Esophagus mucosa (tissue), 1 donor: ENCODE data around the gene PVR. TPM values are rescaled to one million over a fixed set of nuclear protein-coding genes. Genes with fewer than 3 reads are reported as not detected.
"Not testable (repeated sequence)": the region's sequence is repeated elsewhere in the genome, so short reads cannot be mapped to it uniquely, and the experiment has no call there.

Experiments
- ATAC-seq: fragments of 200-7000 bp; cut with Tn5 transposase; one replicate; pipeline ENCODE4 v1.9.1; 2020
- total RNA-seq: library from RNA; stranded (reverse); gene quantifications from one replicate; pipeline ENCODE4 v1.2.4, GENCODE V29; 2023
- donor health status: DM: yes; HTN: yes; CAD: no.

The PVR gene, protein sequence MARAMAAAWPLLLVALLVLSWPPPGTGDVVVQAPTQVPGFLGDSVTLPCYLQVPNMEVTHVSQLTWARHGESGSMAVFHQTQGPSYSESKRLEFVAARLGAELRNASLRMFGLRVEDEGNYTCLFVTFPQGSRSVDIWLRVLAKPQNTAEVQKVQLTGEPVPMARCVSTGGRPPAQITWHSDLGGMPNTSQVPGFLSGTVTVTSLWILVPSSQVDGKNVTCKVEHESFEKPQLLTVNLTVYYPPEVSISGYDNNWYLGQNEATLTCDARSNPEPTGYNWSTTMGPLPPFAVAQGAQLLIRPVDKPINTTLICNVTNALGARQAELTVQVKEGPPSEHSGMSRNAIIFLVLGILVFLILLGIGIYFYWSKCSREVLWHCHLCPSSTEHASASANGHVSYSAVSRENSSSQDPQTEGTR
- total RNA-seq: 11.8 TPM

DNA sequence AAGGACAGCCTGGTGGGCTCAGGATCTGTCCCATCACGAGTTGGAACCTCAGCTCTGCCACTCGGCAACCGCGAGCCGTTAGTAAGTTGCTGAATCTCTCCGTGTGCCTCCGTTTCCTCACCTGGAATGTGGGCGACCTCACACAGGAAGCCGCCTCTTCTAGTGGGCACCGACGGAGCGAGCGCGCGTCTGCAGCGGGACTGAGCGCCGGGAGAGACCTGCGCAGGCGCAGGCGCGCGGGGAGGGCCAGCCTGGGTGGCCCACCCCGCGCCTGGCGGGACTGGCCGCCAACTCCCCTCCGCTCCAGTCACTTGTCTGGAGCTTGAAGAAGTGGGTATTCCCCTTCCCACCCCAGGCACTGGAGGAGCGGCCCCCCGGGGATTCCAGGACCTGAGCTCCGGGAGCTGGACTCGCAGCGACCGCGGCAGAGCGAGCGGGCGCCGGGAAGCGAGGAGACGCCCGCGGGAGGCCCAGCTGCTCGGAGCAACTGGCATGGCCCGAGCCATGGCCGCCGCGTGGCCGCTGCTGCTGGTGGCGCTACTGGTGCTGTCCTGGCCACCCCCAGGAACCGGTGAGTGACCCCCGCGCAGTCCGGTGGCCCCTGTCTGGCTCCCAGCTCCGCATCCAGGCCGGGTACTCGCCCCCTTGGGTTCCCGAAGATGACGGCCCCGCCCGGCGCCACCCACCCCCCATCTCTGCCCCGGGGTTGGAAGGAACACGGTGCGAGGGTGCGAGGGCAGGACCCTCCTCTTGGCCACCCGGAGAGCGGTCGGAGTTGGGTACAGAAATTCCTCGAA, at the start of gene PVR:
TSS of gene PVR (plus strand) at position 306 of the 797 bp plus-strand sequence. CDS start at position 493, 187 bp downstream.
- peak; percentile 74 for ATAC-seq

DNA sequence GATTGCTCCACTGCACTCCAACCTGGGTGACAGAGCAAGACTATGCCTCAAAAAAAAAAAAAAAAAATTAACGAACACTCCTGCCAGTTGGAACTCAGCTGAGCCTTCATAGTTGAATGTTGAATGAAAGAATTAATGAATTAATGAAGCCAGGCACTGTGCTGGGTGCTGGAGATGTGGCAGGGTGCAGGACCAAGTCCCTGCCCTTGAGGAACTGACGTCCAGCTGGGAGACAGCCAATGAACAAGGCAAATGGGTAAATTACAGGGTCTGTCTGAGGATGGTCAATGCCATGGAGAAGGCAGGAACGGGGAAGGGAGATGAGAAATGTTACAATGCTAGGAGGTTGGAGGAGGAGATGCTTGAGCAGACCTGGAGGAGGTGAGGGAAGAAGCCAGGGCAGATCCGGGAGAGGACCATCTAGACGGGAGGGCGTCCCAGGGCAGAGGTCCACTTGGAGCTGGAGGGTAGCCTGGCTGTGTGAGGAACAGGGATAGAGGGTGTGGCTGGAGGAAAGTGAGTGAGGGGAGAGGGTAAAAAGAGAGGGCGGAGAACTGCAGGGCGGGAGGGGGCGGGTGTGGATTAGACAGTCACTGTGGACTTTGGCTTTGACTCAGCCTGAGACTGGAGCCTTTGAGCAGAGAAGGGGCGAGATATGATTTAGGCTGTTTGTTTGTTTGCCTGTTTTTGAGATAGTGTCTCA, 47.1 kb upstream of the PVR start:
- ATAC-seq: no peak

DNA sequence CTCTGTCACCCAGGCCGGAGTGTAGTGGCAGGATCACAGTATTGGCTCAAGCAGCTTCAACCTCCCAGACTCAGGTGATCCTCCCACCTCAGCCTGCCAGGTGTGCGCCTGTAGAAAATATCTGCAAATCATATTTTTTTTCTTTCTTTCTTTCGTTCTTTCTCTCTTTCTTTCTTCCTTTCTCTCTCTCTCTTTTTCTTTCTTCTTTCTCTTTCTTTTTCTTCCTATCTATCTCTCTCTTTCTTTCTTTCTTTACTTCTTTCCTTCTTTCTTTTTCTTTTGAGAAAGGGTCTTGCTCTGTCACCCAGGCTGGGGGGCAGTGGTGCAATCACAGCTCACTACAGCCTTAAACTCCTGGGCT, 46.6 kb upstream of the PVR start:
- ATAC-seq: no peak

DNA sequence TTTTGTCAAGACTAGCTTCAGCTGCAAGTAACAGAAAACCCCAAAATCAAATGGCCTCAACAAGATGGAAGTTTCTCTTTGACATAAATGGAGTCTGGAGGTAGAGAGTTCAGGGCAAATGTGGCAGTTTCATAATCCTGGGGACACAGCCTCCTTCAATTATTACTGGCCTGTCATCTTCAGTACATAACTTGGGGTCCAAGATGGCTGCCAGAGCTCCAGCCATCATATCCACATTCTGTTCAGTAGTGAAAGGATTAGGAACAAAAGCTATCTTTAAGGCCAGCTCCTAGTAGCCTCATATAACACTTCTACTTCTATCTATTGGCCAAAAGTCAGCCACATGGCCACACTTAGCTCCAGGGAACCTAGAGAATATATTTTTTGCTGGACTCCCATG, 45.4 kb upstream of the PVR start:
- no peak for ATAC-seq

DNA sequence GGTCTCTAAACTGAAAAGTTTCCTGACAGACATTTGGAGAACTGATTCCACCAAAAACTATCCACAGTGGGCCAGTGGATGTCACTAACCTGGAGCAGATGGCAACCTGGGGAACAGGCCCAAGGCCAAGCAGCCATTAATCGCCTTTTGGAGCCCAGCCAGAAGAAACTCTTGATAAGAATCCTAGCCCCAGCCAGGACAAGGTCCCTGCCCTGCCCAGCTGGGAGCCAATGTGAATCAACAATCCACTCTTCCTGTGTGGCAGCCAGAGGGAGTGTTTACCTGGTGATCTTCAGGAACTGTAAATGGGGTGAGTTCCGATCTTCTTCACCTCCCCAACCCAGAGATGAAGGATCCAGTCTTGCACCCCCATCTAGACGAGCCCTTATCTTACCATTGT, 44.8 kb upstream of the PVR start:
- no peak for ATAC-seq

DNA sequence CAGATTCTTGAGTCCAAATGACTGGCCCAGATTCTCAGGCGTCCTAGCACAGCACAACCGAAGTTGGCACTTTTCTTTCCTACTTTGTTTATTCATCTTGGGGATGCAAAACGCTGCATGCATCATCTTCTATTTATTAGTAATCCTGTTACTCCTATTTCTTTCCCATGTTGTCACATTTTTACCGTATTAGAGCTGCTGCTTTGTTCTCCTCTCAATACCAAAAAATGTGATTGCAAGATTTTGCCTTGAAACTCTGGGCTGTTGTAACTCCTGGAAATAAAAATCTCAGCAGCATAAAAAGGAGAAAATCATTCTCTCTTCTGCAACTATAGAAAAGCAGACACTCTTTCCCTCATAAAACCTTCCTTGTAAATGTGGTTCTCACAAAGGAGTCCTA, 43.2 kb upstream of the PVR start:
- no peak for ATAC-seq

DNA sequence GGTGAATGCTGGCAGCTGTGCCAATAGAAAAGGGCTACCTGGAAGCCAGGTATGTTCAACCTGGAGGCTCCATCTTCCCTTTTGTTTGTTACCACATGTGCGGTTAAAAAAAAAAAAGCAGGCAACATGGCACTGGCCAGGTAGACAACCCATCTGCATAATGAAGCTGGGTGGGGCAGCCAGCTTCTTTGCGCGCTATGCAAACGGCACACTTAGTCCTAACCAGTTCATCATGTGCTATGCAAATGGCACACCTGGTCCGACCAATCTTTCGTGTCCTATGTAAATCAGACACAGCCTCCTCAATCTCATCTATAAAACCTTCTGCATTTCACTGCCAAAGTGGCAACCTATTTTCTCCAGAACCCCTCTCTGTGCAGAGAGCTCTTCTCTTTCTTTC, 41.6 kb upstream of the PVR start:
- peak; percentile 87 for ATAC-seq

DNA sequence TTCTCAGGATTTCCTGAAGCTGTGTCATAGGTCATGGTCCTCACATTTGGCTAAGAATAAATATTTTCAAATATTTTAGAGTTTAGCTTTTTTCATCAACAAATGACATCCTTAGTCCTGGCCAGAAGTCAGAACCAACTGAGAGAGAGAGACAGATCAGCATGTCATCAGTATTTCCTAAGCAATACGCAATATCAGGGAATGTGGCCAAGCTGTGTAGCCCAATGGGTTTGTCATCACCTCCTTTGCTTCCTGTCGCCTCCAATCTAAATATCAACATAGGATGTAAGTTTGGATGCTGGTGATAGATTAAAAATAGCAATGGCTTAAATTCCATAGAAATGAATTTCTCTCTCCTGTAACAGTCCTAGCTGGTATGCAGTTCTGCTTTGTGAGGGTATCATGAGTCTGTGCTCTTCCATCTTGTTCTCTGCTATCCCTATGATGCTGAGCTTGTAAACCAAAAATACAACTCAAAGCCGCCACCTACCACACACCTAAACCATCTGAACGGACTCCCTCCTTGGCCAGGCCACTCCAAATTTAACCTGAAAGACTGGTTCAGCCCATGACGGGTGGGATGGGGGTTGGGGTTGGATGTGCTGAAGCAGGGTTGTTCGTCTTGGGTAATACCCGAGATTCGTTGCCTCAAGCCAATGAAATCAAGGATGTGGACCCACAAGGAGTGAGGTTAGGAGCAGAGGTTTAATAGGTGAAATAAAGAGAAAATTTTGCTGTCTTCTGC, 40.3 kb upstream of the PVR start:
- peak; percentile 35 for ATAC-seq

DNA sequence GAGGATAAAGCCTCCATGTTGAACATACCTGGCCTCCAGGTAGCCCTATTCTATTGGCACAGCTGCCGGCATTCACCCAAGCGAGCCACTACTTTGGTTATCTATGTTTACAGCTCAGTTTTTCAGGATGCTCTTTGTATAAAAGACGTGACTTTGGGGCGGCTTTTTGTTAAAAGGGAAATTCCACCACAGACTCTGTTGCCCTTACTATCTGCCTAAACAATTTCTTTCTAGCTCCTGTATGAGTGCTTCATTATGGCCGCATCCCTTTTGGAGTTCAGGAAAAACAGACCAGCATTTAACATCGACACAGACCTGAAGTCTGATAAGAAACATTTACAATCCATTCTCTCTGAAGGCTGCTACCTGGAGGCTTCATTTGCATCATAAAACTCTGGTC, 39.5 kb upstream of the PVR start:
- no peak for ATAC-seq

DNA sequence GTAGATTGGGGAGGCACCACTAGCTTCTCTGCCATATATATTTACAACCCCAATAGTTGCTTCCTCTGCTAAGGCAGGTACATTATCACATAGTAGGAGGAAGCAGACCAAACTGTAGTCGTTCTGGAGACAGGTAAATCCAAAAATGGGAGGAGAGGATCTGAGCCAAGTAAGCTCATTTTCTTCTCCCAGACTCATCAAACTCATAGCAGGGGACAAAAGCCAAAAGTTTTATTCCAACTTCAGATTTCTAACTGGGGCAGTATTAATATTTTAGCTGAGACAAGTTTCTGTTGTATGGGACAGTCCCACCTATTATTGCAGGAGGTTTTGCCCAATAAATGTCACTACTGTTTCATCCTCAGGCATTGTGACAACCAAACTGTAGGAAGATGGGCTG, 38.2 kb upstream of the PVR start:
- no peak for ATAC-seq

DNA sequence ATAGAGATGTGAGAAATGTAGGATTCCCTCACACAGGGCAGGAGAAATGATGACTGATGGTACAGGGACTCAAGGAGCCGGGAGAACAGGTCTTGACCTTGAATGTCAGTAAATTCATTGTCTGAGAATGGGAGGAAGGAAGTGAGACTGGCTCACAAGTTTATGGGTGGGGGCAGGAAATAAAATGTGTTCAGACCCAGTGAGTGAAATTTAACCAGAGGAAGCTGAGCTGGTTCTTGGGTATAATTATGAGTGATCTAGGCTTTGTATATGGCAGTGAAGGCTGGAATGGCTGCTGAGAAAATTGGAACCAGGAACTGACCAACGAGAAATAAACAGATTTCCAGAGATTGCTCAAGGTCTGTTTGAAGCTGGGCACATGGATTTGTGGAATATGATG, 36.7 kb upstream of the PVR start:
- ATAC-seq: peak; percentile 71

DNA sequence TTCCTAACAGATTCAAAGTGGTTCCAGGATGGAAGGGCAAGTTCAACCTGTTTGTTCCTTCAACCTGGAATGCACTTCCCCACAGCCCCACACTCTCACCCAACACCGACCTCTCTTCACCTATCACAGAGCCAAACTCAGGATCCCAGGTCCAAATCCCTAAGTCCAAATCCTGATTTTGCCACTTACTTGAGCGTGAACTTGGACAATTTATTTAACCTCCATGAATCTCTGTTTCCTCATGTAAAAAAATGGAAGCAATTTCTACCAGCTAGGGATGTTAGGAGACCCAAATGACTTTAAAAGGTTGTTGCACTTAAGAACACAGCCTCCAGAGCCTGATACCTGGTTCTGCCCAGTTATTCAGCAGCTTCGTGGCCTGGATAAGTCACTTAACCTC, 35.8 kb upstream of the PVR start:
- ATAC-seq: no peak

DNA sequence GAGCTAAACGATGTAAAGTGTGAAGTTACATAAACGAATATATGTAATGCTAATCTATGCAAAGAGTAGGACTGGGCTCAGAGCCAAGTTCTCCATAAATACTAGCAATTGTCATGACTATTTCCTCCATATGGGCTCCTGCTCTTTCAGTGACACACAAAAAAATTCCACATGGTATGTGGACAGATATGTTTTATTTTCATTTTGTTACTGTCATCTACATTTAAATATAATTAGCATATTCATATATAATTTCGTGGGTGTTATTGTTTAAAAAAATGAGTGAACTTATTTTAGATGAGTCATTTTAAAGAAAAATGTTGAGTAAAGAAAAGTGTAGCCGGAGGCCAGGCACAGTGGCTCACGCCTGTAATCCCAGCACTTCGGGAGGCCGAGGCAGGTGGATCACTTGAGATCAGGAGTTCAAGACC, 35.3 kb upstream of the PVR start:
- no peak for ATAC-seq

DNA sequence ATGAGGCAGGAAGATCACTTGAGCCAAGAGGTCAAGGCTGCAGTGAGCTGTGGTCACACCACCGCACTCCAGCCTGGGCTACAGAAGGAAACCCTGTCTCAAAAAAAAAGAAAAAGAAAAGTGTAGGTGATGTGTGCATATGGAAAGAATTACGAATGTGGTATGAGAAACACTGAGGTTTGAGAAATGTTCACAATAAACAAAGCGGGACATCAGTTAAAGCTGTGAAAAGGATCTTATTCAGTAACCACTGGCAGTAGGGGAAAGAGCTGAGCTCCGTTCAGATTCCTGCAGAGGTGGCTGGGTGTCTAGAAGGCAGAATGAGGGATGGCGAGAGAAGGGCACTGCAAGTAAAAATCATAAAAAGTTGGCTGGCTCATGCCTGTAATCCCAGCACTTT, 34.5 kb upstream of the PVR start:
- ATAC-seq: no peak

DNA sequence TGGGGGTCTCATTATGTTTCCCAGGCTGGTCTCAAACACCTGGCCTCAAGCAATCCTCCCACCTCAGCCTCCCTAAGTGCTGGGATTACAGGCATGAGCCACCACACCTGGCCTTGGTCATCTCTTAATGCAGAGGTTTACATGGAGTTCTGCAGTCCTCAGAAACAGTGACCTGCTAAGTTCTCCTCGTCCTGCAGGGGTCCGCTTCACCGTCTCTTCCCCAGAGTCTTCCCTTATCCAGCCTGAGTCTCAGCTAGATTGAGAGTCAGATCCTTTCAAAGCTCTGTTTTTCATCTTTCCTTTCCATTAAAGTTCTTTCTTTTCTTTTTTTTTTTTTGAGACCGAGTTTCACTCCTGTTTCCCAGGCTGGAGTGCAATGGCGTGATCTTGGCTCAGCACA, 33.2 kb upstream of the PVR start:
- ATAC-seq: not testable (repeated sequence)

DNA sequence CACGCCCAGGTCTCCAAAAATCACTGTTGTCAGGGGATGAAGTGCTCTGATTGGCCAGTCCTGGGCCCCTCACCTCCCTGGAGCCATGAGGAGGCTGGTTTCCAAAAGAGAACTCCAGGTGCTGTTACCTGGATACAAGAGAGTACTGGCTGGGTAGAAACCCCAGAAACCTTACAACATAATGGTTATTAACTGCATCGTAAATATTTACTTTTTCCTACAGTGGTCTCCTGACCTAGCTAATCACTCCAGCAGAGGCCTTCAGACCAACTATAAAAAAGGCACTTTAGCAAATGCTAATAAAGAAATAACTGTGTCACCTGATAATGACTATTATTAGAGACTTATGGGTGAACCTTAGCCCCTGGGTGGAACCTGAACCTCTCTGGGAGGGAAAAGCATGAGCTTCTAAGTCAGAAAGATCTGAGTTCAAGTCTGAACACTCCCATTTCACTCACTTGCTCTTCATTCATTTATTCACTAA, 31.9 kb upstream of the PVR start:
- ATAC-seq: no peak

DNA sequence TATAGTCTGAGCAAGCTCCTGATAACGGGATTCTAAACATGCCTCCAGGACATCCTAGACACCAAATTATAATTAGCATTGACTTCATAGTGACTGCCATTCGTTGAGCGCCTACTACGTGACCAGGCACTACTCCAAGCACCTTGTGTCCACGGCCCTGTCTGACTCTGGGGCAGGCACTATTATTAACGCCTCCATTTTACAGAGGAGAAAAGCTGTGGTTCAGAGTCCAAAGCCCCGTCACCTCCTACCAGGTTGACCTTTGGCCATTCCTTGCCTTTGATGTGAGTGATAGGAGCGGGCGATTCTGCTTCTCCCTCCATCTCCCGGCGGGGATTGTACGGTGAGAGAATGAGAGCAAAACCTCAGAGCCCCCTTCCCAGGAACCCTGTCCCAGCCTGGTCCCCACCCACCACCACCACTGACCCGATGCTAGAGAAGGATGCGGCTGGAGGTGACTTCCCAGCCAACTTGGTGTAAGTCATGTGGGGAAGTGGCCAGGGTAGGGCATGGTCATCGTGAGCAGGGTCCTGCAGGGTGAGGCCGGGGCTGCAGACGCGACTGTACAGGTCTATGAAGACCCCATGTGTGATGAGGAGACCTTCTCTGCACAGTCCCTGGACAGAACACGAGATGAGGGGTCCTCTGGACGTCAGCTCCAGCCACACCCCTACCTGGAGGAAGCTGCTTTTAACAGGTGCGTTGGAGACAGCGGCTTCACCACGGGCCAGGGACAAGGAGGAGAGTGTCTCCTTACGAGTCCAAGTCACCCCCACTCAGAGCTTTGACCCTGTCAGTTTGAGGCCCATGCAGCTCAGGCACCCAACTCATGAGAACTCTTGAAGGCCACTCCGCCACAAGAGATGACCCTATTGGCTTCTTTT, 30.2 kb upstream of the PVR start, which contains the start of gene IGSF23:
TSS of gene IGSF23 (plus strand) at position 269 of the 884 bp plus-strand sequence. CDS start at position 352, 83 bp downstream.
- ATAC-seq: no peak

DNA sequence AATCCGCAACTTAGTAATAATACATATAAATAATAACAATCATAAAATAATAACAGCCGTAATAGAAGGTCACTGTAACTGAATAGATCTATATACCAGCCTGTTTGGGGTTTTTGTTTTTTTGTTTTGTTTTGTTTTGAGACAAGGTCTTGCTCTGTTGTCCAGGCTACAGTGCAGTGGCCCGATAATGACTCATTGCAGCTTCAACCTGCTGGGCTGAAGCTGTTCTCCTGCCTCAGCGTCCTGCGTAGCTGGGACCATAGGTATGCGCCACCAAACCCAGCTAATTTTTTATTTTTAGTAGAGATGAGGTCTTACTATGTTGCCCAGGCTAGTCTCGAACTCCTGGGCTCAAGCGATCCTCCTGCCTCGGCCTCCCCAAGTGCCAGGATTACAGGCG, 29.4 kb upstream of the PVR start:
- ATAC-seq: no peak

DNA sequence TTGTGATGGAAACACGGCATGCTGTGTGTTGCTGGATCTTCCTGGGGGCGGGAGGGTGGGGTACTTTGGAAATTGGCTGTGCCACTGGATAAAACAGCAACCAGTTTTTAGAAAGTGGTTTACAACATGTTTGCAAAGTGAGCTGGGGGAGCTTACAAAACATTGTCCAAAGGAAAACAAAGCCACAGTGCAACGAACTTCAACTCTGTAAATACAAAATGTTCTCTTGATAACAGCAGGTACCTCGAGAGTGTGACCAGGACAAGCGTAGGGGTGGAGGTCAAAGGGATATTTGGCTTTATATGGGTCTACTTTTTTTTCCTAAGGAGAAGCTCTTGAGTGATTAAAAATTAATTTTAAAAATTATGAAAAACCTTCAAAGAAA, 27.9 kb upstream of the PVR start:
- ATAC-seq: no peak

DNA sequence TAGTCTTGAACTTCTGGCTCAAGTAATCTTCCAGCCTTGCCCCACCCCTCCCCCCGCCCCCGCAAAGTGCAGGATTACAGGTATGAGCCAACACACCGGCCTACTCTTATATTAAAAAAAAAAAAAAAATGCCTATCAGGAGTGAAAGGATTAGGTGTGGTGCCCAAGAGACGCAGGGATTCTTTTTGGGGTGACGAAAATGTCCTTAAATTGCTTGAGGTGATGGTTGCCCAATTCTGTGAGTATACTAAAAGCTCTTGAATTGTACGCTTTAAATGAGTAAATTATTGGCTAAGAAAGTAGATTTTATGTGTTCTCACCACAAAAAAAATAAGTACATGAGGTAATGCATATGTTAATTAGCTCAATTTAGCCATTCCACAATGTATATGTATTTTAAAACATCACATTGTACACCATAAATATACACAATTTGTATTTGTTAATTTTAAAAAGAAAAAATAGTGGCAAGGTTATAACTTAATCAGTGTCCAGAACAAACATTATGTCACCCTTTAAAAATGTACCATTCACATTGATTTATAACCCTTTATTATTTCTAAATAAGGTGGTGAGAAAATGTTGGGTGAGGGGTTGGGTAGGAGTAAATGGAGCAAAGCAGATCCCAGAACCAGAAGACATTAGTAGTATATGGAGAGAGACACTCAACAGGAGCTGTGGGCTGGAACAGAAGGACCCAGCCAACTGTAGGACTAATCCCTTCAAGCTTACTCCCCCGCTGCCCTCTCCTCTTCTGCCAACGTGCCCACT, 26.4 kb upstream of the PVR start:
- no peak for ATAC-seq
